ENCODE measurements around the gene BUD13.
"Not testable (repeated sequence)": the region's sequence is repeated elsewhere in the genome, so short reads cannot be mapped to it uniquely, and the experiment has no call there.

Gene BUD13

GRCh38 chr11:116772443-116773202 lies at the start of gene BUD13:
Gene BUD13, minus strand, starts transcription at chr11:116772987. Its CDS starts 23 bp downstream, at chr11:116772964.
- peak; percentile 85 to 90 for DNase-seq (ENCODE audit: low read depth in 2 of 2)

GRCh38 chr11:116822575-116822974 lies 49.8 kb upstream of the BUD13 start:
- DNase-seq (ENCODE audit: low read depth in 2 of 2): no peak

GRCh38 chr11:116821050-116821918 lies 48.5 kb upstream of the BUD13 start:
- DNase-seq (ENCODE audit: low read depth in 2 of 2): no peak

GRCh38 chr11:116819049-116819448 lies 46.3 kb upstream of the BUD13 start:
- no peak for DNase-seq (ENCODE audit: low read depth in 2 of 2)

GRCh38 chr11:116814502-116814901 lies 41.7 kb upstream of the BUD13 start:
- no peak for DNase-seq (ENCODE audit: low read depth in 2 of 2)

- no peak for DNase-seq (ENCODE audit: low read depth in 2 of 2)
These were observed 41.1 kb upstream of the BUD13 start for GRCh38 chr11:116813781-116814471.

- no peak for DNase-seq (ENCODE audit: low read depth in 2 of 2)
These were observed 40.4 kb upstream of the BUD13 start for GRCh38 chr11:116813170-116813569.

- DNase-seq (ENCODE audit: low read depth in 2 of 2): no peak
These were observed 39.3 kb upstream of the BUD13 start for GRCh38 chr11:116812109-116812508.

- DNase-seq (ENCODE audit: low read depth in 2 of 2): no peak
These were observed 38.4 kb upstream of the BUD13 start for GRCh38 chr11:116811194-116811593.

GRCh38 chr11:116808262-116809175 lies 35.7 kb upstream of the BUD13 start:
- DNase-seq (ENCODE audit: low read depth in 2 of 2): no peak

GRCh38 chr11:116807601-116808261 lies 34.9 kb upstream of the BUD13 start:
- DNase-seq (ENCODE audit: low read depth in 2 of 2): no peak

- no peak for DNase-seq (ENCODE audit: low read depth in 2 of 2)
These were observed 31.2 kb upstream of the BUD13 start for GRCh38 chr11:116804001-116804400.

- not testable (repeated sequence) for DNase-seq (ENCODE audit: low read depth in 2 of 2)
These were observed 28.9 kb upstream of the BUD13 start for GRCh38 chr11:116801662-116802061.

- no peak for DNase-seq (ENCODE audit: low read depth in 2 of 2)
These were observed 27.8 kb upstream of the BUD13 start for GRCh38 chr11:116800610-116801009.

GRCh38 chr11:116798368-116798767 lies 25.6 kb upstream of the BUD13 start:
- no peak for DNase-seq (ENCODE audit: low read depth in 2 of 2)

GRCh38 chr11:116797816-116798215 lies 25.0 kb upstream of the BUD13 start:
- no peak for DNase-seq (ENCODE audit: low read depth in 2 of 2)

GRCh38 chr11:116796548-116796947 lies 23.8 kb upstream of the BUD13 start:
- DNase-seq (ENCODE audit: low read depth in 2 of 2): no peak

GRCh38 chr11:116794851-116795250 lies 22.1 kb upstream of the BUD13 start:
- no peak for DNase-seq (ENCODE audit: low read depth in 2 of 2)

- no peak for DNase-seq (ENCODE audit: low read depth in 2 of 2)
These were observed 20.9 kb upstream of the BUD13 start for GRCh38 chr11:116793772-116794097.

- no peak for DNase-seq (ENCODE audit: low read depth in 2 of 2)
These were observed 20.3 kb upstream of the BUD13 start for GRCh38 chr11:116792869-116793771.
